HepG2 (cell line): ENCODE measurements around the gene ATAD3C. TPM values are rescaled to one million over a fixed set of nuclear protein-coding genes. Genes with fewer than 3 reads are reported as not detected.

ENCODE experiments used
- ARHGAP35 ChIP-seq: sonication (generic); formaldehyde crosslinking; IDR thresholded peaks from 2 replicates; pipeline ENCODE4 v1.9.0; 2022; ENCODE audit warnings: mild to moderate bottlenecking, inconsistent platforms, moderate library complexity, missing genetic modification reagents, borderline replicate concordance
- BCLAF1 ChIP-seq: fragments of 450-650 bp; IDR thresholded peaks from 2 replicates; pipeline ENCODE4 v1.6.1; 2017; ENCODE audit warnings: mild to moderate bottlenecking
- CCAR2 ChIP-seq: fragments of 200-400 bp; formaldehyde crosslinking; optimal IDR thresholded peaks from 2 replicates; pipeline ENCODE3; 2018; ENCODE audit warnings: low read depth, mild to moderate bottlenecking, low read length, moderate library complexity
- CEBPB ChIP-seq: IDR thresholded peaks from 2 replicates; pipeline ENCODE4 v1.6.1; 2011; ENCODE audit warnings: low read depth, low read length, improper control_type of control experiment, borderline replicate concordance
- CREB1 ChIP-seq, 2 experiments: fragments of 450-650 bp in 1 of 2; IDR thresholded peaks; 2 replicates each; pipeline ENCODE4 v1.6.1; 2016 to 2017; ENCODE audit warnings: control low read depth in 1 of 2, mild to moderate bottlenecking in 1 of 2, missing compliant biosample characterization in 1 of 2, missing genetic modification characterization in 1 of 2
- GRHL1 ChIP-seq: sonication (generic); formaldehyde crosslinking; conservative IDR thresholded peaks from 2 replicates; pipeline ENCODE4 v1.8.0; 2022; ENCODE audit warnings: missing genetic modification reagents
- HMGXB4 ChIP-seq, 2 experiments: sonication (generic) in 1 of 2; formaldehyde crosslinking in 1 of 2; IDR thresholded peaks; 2 replicates each; pipeline versions ENCODE4 v1.4.0 to v1.6.1; 2018 to 2020; ENCODE audit warnings: missing genetic modification reagents in 2 of 2, borderline replicate concordance in 1 of 2, low read depth in 1 of 2, mild to moderate bottlenecking in 1 of 2, missing biosample characterization in 1 of 2
- MIER3 ChIP-seq: IDR thresholded peaks from 2 replicates; pipeline ENCODE4 v1.6.1; 2016; ENCODE audit warnings: missing compliant biosample characterization, borderline replicate concordance
- NFATC3 ChIP-seq: sonication (generic); formaldehyde crosslinking; IDR thresholded peaks from 2 replicates; pipeline ENCODE4 v1.5.1; 2020; ENCODE audit warnings: mild to moderate bottlenecking, missing genetic modification reagents
- PHF20 ChIP-seq: sonication (generic); formaldehyde crosslinking; IDR thresholded peaks from 2 replicates; pipeline ENCODE4 v1.5.0; 2020; ENCODE audit warnings: mild to moderate bottlenecking, missing genetic modification reagents
- RCOR2 ChIP-seq: IDR thresholded peaks from 2 replicates; pipeline ENCODE4 v1.6.1; 2016; ENCODE audit warnings: missing biosample characterization, missing genetic modification reagents
- SP4 ChIP-seq: sonication (generic); formaldehyde crosslinking; IDR thresholded peaks from 2 replicates; pipeline ENCODE4 v1.8.1; 2023; ENCODE audit warnings: mild to moderate bottlenecking, missing genetic modification reagents
- STAG1 ChIP-seq: sonication (generic); formaldehyde crosslinking; IDR thresholded peaks from 2 replicates; pipeline ENCODE4 v1.4.0; 2020; ENCODE audit warnings: missing genetic modification reagents
- TRIM22 ChIP-seq: fragments of 450-650 bp; IDR thresholded peaks from 2 replicates; pipeline ENCODE4 v1.6.1; 2017
- YEATS2 ChIP-seq: sonication (generic); formaldehyde crosslinking; IDR thresholded peaks from 2 replicates; pipeline ENCODE4 v1.4.0; 2020; ENCODE audit warnings: missing genetic modification reagents, borderline replicate concordance
- ZBTB38 ChIP-seq: sonication (generic); formaldehyde crosslinking; IDR thresholded peaks from 2 replicates; pipeline ENCODE4 v1.5.1; 2020; ENCODE audit warnings: mild to moderate bottlenecking, missing genetic modification reagents
- ZFYVE20 ChIP-seq: sonication (generic); formaldehyde crosslinking; IDR thresholded peaks from 2 replicates; pipeline ENCODE4 v1.8.0; 2023; ENCODE audit warnings: low read depth, mild to moderate bottlenecking, moderate library complexity, missing genetic modification reagents, borderline replicate concordance
- ZNF24 ChIP-seq: fragments of 450-650 bp; IDR thresholded peaks from 2 replicates; pipeline ENCODE4 v1.6.1; 2017; ENCODE audit warnings: antibody characterized with exemption, mild to moderate bottlenecking
- ZNF549 ChIP-seq: sonication (generic); formaldehyde crosslinking; IDR thresholded peaks from 2 replicates; pipeline ENCODE4 v1.5.0; 2020; ENCODE audit warnings: missing genetic modification reagents
- ZNF570 ChIP-seq: sonication (generic); formaldehyde crosslinking; IDR thresholded peaks from 2 replicates; pipeline ENCODE4 v1.4.0; 2020; ENCODE audit warnings: mild to moderate bottlenecking, missing genetic modification reagents, borderline replicate concordance
- ZNF674 ChIP-seq: sonication (generic); formaldehyde crosslinking; IDR thresholded peaks from 2 replicates; pipeline ENCODE4 v1.5.0; 2020; ENCODE audit warnings: low read depth, mild to moderate bottlenecking, missing genetic modification reagents
- polyA plus RNA-seq, 8 experiments: library from polyadenylated mRNA; depleted of rRNA in 3 of 8; stranded (reverse) in 7 of 8; unstranded in 1 of 8; fragments of >200 nt; fragmentation: Illumina TruSeq in 4 of 8; extraction: Trizol in 4 of 8; gene quantifications; 2 replicates each; pipeline versions ENCODE4 v1.2.1 to v1.2.3, GENCODE V29; 2011 to 2016; ENCODE audit warnings: low read depth in 4 of 8, missing spikeins in 1 of 8, mixed read lengths in 1 of 8; ENCODE audit not compliant: insufficient read depth in 1 of 8
- total RNA-seq, 5 experiments: library from RNA; depleted of rRNA; stranded (reverse); fragments of >200 nt; fragmentation: Illumina TruSeq; extraction: Trizol; gene quantifications; 2 replicates each; pipeline ENCODE4 v1.2.3, GENCODE V29; 2016; ENCODE audit warnings: low read depth in 1 of 5

ATAD3C gene
- total and polyA plus RNA-seq, 2 of the 13 experiments (the other 11 are each of a cell fraction or from before 2014, with no cell fraction given), result 2.4 to 3.2 TPM

GRCh38 chr1:1400576-1401456 lies 48.7 kb upstream of the ATAD3C start (continued):
- TF ChIP-seq HMGXB4 (CRISPR knock-in tag; IDR thresholded peaks at IDR 0.05; ENCODE audit: borderline replicate concordance in 1 of 2, low read depth in 1 of 2) (peak; percentile 74 to 97), TRIM22 (no peak), ZNF24 (no peak), YEATS2 (CRISPR knock-in tag) (peak; percentile 86; the same call in 1 of the 2 replicates), BCLAF1 (no peak), ARHGAP35 (CRISPR knock-in tag) (no peak), CREB1 (IDR thresholded peaks at IDR 0.05) (peak; percentile 49; the same call in 1 of the 2 replicates), CREB1 (CRISPR knock-in tag; IDR thresholded peaks at IDR 0.05) (no peak), PHF20 (CRISPR knock-in tag) (peak; percentile 71), GRHL1 (no peak), SP4 (CRISPR knock-in tag) (peak; percentile 78), RCOR2 (peak; percentile 73; the same call in 1 of the 2 replicates), ZFYVE20 (CRISPR knock-in tag) (0 out of 2 replicates have a peak, but pooled peaks have one; percentile 41), ZNF549 (no peak), STAG1 (peak; percentile 51), NFATC3 (CRISPR knock-in tag) (no peak), CCAR2 (peak; percentile 45), CEBPB (no peak), ZBTB38 (CRISPR knock-in tag) (peak; percentile 94), ZNF674 (CRISPR knock-in tag) (no peak), MIER3 (CRISPR knock-in tag) (peak; percentile 99), ZNF570 (CRISPR knock-in tag) (no peak)
